Glomerular visceral epithelial cell (primary cell): ENCODE data around the gene IRF6.
"Not testable (repeated sequence)": the region's sequence is repeated elsewhere in the genome, so short reads cannot be mapped to it uniquely, and the experiment has no call there.

Source experiments
- DNase-seq: peaks from one replicate; pipeline ENCODE4 v3.0.0-alpha.2; 2016; ENCODE audit errors: extremely low spot score

The IRF6 gene

DNA sequence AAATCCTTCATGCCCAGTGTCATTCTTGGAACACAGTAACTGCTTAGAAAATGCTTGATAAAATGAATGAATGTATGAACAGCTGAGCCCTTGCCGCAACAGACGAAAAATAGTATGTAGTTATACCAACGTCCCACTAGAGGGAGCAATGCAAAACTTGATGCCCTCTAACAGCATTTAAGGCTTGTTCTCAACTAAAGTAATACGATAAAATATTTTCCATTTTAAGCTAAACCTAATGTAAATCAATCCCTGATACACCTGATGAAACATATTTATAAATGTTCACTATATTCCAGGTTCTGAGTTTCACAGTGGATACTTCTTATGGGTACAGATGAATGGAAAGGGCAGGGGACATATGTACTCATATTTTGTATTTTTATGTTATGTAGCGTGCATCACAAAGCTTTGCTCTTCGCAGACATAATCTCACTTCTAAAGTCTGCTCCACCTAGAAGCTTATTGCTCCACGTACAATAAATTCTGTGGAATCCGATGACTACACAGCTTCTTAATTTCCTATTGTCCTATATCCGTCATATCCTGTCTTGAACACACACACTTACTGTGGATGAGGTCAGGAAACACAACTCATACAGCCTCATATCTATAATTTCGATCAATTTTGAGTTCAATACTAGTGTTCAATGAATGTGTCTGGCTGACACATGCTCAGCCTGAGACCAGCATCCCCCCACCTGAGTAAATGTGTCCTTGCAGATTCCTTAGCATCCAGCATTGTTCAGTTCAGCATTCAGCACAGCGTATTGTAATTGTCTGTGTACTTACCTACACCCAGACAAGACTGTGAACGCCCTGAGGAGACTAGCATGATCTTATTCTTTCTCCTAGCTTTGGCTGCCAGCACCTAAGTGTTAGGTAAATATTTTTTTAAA, 17.4 kb upstream of the IRF6 start:
- DNase-seq, result peak; percentile 76

- peak; percentile 17 for DNase-seq
Observed at GRCh38 chr1:209822706-209823105, 16.8 kb upstream of the IRF6 start.

DNA sequence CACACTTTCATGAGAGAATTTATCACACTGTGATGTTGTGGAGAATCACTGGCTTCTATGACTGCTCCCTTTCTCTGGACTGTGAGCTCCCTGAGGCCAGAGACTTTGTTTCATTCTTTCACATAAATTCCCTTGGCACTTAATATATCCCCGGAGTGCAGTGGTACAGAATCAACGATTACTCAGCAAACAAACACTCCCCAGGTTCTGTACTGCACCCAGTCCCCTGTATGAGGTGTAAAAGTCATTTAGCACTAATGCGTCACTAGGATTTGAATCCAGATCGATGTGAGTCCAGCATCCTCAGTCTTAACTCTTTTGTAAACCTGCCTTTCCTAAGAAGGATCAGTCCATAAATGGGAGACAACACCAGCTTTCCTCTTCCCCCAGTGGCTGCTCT, 15.0 kb upstream of the IRF6 start:
- no peak for DNase-seq

DNA sequence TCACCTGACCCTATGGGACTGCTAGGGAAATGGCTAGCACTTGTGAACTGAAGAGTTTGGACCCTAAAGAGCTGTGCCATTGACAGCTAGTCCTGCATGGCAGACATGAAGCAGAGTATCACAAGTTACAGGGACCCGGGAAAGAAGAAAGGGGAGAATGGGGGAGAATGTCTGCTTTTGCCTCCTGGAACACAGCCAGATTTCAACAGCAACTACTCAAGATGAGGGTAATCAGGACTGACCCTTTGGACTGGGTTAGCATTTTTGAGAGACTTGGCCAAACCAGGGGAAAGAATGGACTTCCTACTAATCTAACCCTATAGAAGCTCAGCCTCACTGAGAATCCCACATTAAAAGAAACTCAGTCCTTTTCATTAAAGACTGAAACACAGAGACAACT, 13.1 kb upstream of the IRF6 start:
- DNase-seq, result no peak

- DNase-seq, result no peak
Observed at GRCh38 chr1:209817691-209818090, 11.7 kb upstream of the IRF6 start.

DNA sequence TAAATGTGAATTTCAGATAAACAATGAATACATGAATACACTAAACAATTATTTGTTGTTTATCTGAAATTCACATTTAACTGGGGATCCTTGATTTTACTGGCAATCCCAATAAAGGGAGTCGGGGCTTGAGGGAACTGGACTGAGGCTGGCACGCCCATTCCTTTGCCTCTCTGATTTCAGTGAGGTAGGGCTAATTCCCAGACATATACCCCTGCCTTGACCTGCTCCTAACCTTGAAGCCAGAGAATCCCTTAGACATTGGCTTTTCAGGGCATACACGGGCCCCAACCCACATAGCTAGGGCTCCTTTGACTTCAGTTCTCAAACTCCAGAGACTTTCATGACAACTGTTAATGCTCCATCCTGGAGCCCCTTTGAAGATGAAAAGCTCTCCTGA, 11.0 kb upstream of the IRF6 start:
- no peak for DNase-seq

DNA sequence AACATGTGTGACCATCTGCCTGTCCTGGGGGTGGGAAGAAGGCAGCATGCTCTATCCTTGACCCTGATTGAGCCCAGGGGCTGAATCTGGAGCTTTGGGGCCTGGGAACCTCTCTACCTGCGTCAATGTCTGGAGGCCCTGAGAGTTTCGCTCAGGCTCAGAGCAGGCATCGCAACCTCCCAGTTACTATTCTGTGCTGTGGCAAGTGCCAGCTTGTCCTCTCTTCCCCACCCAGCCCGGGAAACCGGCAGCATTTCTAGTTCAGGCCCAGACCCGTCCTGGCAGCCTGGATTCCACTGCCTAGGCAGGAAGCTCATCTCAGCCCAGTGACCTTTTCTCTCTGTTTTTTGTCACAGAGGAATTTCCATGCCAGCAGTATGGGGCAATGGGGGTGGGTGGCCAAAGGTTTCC, 10.0 kb upstream of the IRF6 start:
- DNase-seq, result no peak

DNA sequence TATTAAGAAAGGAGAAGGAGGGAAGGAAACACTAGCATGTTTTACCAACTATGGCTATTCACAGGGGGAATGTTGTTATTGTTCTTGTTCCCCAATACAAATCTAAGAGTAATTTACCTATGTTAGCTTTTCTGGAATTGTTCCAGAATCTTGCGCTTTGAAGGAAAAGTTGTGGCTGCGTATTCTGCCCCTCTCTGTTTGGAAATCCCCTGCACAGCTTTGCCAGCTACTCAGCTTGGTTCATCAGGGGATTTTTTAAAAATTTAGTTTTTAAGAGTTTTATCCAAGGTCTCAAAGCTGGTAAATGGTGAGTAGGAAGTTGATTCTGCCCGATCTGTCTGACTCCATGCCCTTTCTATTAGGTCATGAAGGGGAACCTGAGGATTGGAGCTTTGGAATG, 9.5 kb upstream of the IRF6 start:
- DNase-seq, result no peak

DNA sequence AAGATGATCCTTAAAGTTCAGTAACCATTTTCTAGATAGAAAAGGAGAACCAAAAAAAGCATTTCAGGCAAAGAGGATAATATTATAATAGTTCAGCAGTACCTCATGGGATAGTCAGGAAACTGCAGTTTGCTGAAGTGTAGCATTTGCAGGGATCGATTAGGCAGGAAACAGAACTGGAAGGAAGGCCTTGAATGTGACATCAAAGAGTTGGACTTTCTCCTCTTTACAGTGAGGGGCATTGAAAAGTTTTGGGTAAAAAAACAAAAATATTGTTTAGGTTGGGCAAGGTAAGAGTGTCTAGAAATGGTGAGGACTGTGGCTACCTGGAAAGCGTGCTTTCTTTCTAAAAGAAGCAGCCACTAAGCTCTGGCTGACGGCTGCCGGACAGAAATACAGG, 8.0 kb upstream of the IRF6 start:
- DNase-seq, result no peak

- DNase-seq, result no peak
Observed at GRCh38 chr1:209810783-209811182, 4.8 kb upstream of the IRF6 start.

DNA sequence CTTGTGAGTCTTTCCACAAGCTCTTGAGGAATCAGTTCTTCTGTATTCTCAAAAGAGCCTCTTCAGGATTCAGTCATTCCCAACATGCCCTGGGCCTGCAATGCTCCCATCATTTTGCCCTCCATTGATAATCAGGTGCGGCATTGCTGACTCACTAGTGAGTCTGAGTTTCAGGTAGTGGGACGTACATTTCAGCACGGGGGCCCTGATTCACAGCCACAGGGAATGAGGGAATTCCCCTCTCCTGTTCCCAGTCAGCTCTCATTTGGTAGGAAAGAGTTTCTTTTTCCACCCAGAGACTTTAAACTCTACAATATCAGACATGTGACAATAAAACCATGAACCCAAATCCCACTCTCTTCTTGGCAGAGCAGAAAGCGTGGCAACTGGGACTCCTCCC, 3.7 kb upstream of the IRF6 start:
- DNase-seq, result peak; percentile 51

DNA sequence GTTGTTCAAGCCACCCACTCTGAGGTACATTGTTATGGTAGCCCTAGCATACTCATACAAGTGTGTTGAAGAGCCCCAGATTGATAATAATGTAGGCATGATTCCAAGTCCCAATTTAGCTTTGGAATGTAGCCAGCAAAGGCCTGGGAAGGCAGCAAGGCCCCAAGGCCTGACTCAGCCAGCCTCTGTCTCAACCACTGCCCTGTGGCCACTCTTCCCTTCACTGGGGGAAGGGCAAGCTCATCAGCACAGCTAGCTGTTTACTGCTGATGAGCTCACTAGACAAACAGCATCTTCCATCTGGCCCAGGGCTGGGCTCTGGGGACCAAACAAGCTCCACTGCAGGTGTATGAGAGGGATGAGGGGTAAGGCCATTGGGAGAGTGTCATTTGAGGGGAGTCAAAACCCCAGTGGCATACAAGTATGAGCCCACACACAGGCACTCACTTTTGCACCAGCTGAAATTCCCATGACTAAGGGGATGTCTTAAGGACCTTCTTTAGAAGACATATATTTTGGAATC, 2.2 kb upstream of the IRF6 start:
- peak; percentile 95 for DNase-seq

- no peak for DNase-seq
Observed at GRCh38 chr1:209807509-209807908, 1.6 kb upstream of the IRF6 start.

- no peak for DNase-seq
Observed at GRCh38 chr1:209805341-209805781, 581 bp downstream of the IRF6 start.

DNA sequence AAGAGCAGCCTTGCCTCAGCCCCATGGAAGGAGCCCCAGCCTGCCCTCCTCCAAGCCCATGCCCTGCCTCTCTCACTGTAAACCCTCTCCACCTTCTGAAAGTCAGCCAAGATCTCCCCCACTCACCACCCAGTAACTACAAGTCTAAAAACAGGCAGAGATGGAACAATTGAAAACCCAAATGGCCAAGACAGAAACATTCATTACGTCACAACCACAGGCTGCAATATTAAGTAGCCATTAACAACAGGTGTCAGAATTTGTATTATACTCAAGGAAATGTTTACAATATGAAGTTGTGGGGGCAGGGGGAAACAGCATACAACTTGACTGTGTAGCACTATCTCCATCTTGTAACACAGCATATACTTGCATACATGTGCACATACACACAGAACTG, 2.4 kb downstream of the IRF6 start:
- DNase-seq, result no peak

- DNase-seq, result no peak
Observed at GRCh38 chr1:209802780-209803152, 3.2 kb downstream of the IRF6 start.

DNA sequence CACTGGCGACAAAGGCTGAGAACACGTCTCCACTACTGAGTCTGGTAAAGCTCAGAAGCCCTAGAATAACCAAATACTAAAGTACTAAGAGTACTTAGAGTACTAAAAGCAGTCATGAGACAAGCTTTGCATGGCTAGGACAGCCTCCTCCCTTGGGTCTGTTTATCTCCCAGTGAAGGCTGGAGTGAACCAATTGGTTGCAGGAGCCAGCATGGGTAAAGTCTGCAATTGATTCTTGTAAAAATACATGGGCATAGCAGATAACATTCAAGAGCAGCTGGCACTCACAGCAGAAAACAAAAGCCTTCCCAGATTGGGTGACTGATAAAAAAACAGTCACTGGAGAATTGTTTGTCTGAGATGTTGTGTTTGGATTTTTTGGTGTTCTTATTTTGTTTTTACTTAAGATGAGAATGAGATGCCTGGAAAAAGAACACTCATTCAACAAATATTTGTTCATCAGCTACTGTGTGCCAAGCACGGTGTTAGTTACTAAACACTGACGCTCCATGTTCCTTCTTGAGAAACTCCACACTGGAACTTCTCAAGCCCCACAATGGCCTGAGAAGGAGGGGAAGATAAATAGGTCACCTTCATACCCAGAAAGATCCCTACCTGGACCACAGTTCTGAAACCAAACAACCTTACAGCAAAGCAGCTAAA, 3.7 kb downstream of the IRF6 start:
- no peak for DNase-seq

GRCh38 chr1:209800984-209801834, 4.7 kb downstream of the IRF6 start:
- DNase-seq, result no peak

GRCh38 chr1:209797978-209798639, 7.8 kb downstream of the IRF6 start:
- DNase-seq, result no peak

- DNase-seq, result not testable (repeated sequence)
Observed at GRCh38 chr1:209793711-209794110, 12.2 kb downstream of the IRF6 start.

DNA sequence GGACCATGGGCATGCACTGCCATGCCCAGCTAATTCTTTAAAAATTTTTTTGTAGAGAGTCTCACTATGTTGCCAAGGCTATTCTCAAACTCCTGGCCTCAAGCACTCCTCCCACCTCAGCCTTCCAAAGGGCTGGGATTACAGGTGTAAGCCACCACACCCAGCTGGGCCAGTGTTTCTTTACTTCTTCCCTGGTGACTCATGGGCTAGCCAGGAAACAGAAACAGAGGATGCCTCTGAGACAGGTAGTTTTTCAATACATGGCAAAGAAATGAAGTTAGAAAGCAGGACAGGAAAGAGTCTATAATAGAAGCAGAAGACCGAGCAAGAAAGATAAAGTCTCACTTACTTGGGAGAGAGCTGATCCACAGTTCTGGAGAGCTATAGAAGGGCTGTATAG, 14.0 kb downstream of the IRF6 start:
- no peak for DNase-seq
